Measurements from ENCODE around the gene MTNR1A. TPM values are rescaled to one million over a fixed set of nuclear protein-coding genes. Genes with fewer than 3 reads are reported as not detected.

Gene MTNR1A
- total RNA-seq, 2 donors from 2014 or later = not detected

GRCh38 chr4:186502231-186502630 is 53.1 kb downstream of the MTNR1A start:
- ATAC-seq (no peak), DNase-seq (no peak)
- intact Hi-C loops (cut with DNase I) = no loop called here

- DNase-seq (no peak), ATAC-seq (no peak)
- intact Hi-C loops (cut with DNase I) = no loop called here
These were observed 53.8 kb downstream of the MTNR1A start for GRCh38 chr4:186501554-186501953.

DNA sequence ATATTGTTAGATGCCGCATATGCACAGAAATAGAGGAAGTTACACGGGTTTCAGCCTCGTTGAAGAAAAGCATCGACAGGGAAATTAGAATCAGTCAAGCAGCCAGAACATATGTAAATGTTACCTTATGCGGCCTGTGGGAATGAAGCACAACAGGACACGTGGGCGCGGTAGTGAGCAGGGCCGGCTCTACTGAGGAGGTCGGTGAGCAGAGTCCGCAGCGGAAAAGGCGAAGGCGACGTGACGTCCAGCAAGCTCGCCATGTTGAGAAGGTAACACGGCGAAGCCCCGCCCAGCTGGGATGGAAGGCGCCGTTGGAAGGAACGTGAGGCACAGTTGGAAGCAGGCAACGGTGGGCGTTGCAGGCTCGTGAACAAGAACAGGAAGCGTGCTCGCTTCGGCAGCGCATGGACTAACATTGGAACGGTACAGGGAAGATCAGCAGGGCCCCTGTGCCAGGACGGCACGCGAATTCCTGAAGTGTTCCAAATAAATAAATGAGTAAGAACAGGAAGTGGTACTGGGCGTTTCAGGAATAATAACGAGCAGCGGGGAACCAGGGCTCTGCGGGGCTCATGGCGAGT is 54.6 kb downstream of the MTNR1A start:
- intact Hi-C loops (cut with DNase I) = no loop called here
- no peak for DNase-seq

GRCh38 chr4:186499467-186499866 is 55.9 kb downstream of the MTNR1A start:
- intact Hi-C loops (cut with DNase I) = no loop called here
- DNase-seq = no peak
- no peak for ATAC-seq

More for the DNA sequence above, 54.6 kb downstream of the MTNR1A start:
- no peak for ATAC-seq

DNA sequence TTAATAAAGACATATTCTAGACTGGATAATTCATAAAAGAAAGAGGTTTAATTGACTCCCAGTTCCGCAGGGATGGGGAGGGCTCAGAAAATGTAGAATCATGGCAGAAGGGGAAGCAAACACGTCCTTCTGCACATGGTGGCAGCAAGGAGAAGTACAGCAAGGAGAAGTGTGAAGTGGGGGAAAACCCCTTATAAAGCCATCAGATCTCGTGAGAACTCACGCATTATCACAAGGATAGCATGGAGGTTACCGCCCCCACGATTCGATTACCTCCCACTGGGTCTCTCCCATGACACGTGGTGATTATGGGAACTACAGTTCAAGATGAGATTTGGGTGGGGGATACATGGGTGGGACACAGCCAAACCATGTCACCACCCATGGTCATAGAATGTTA is 58.3 kb downstream of the MTNR1A start:
- no peak for DNase-seq
- intact Hi-C loops (cut with DNase I) = no loop called here
- ATAC-seq = no peak

DNA sequence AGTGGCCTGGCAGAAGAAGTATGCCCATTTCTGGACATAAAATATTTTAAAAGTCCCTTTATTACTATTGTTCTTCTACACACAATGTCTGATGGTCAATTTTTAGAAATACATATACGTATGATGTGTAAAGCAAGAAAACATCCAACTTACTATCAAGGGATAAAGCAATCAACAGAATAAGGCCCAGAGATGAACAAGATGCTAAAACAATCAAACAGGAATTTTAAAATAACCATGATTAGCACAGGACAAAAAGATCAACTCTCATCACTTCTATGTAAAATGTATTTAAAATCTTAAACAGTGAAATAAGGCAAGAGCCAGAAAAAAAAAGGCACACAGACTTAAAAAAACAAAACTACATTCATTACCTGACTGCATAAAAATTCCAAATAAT is 60.9 kb downstream of the MTNR1A start:
- DNase-seq (no peak), ATAC-seq (no peak)
- intact Hi-C loops (cut with DNase I) = no loop called here

- intact Hi-C loops (cut with DNase I) = no loop called here
- DNase-seq = no peak
- no peak for ATAC-seq
These were observed 67.6 kb downstream of the MTNR1A start for GRCh38 chr4:186487726-186488125.

DNA sequence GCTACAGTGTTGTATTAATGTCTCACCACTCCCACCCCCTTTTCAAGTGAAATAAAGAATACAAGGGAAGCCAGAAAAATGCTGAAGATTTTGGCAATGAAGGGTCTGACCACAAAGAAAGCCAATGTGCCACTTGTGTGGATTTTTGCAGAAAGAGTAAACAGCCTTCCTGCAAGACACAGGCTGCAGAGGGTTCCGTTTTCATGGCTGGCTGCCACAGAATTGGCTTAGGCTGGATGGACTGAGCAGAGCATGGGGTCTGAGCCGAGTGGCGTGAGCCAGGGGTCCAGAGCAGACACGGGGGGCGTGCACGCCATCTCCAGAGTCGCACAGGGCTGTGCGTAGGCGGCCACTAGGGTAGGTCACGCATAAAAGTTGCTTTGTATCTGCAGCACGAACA is 69.2 kb downstream of the MTNR1A start:
- ATAC-seq (no peak), DNase-seq (no peak)
- intact Hi-C loops (cut with DNase I) = no loop called here

DNA sequence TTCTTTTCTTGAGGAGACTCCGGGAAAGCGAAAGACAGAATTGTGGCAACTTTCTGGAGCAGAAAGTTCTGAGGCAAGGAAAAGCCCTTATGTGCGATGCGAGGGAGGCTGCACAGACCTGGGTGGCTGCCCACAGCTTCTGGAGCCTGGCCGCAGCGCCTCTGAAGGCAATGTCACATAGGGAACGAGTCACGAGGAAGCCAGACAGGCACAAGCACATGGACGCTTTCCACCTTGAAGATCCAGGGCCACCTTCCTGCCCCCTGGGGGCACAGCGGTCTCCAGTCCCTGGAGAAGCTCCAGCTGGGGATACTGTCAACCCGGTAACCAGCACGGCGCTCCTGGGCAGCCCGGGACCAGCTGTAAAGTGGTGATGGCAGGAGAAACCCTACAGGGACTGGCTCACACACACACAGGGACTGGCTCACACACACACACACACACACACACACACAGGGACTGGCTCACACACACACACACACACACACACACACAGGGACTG is 69.8 kb downstream of the MTNR1A start:
- DNase-seq (peak; percentile 27), ATAC-seq (peak; percentile 47 to 60)
- intact Hi-C loops (cut with DNase I) = no loop called here

- intact Hi-C loops (cut with DNase I) = no loop called here
- no peak for DNase-seq
- no peak for ATAC-seq
These were observed 70.2 kb downstream of the MTNR1A start for GRCh38 chr4:186485150-186485549.

DNA sequence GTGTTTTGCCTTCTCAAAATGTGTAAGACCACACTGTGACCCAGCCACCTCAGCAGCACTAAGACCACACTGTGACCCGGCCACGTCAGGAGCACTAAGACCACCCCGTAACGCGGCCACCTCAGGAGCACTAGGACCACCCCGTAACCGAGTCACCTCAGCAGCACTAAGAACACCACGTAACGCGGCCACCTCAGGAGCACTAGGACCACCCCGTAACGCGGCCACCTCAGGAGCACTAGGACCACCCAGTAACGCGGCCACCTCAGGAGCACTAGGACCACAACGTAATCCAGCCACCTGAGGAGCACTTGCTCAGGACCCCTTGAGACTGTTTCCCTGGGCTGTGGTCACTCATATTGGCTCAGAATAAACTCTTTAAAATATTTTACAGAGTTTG is 71.7 kb downstream of the MTNR1A start:
- DNase-seq (no peak), ATAC-seq (no peak)
- intact Hi-C loops (cut with DNase I) = no loop called here

Other genes starting within 250 kb of the MTNR1A start
- 10 to 100 TPM; 66.0 to 67.8 TPM for gene FAT1, start 168.3 kb upstream of the MTNR1A start, total RNA-seq

Data from left cardiac atrium (tissue), 4 donors.